Right lobe of liver (tissue), 6 donors: ENCODE data around the gene DAGLA. TPM values are rescaled to one million over a fixed set of nuclear protein-coding genes. Genes with fewer than 3 reads are reported as not detected.
A peak's percentile ranks its signal among the peaks of the same experiment; 100 is the strongest.

Source experiments
- ATAC-seq, 4 donors: fragments of 200-7000 bp; cut with Tn5 transposase; one replicate each; pipeline ENCODE4 v1.9.1; 2020; ENCODE audit warnings: mild to moderate bottlenecking in 4 of 4, moderate library complexity in 4 of 4
- DNase-seq, 3 donors: peaks; one replicate each; pipeline ENCODE4 v3.0.0-alpha.2; 2020
- H3K27ac ChIP-seq, 3 donors: fragments of 200-600 bp; one replicate each; pipeline ENCODE4 v1.8.0; 2022
- H3K27me3 ChIP-seq, 2 donors: fragments of 200-600 bp; one replicate each; pipeline ENCODE4 v1.8.0; 2022
- H3K36me3 ChIP-seq, 4 donors: fragments of 200-600 bp; sonication (generic) in 1 of 4; one replicate each; pipeline versions ENCODE4 v1.5.1 to v1.8.0; 2017 to 2022; ENCODE audit warnings: control low read depth in 1 of 4
- H3K4me1 ChIP-seq, 4 donors: fragments of 200-600 bp; sonication (generic) in 1 of 4; one replicate each; pipeline versions ENCODE4 v1.5.1 to v1.8.0; 2017 to 2022; ENCODE audit warnings: control low read depth in 1 of 4
- H3K4me3 ChIP-seq, 3 donors: fragments of 200-600 bp; one replicate each; pipeline ENCODE4 v1.8.0; 2022
- H3K9me3 ChIP-seq, 4 donors: fragments of 200-600 bp; sonication (generic) in 1 of 4; one replicate each; pipeline versions ENCODE4 v1.5.1 to v1.8.0; 2017 to 2022; ENCODE audit warnings: control low read depth in 1 of 4
- POLR2A ChIP-seq: fragments of 450-650 bp; IDR thresholded peaks from one replicate; pipeline ENCODE4 v1.6.1; 2017; ENCODE audit warnings: antibody characterized with exemption, mild to moderate bottlenecking
- WGBS: methylation state at CpG from one replicate; pipeline ENCODE4 v1.1.6; 2018; ENCODE audit warnings: low coverage, low lambda C conversion rate; ENCODE audit not compliant: insufficient coverage; ENCODE audit errors: missing lambda C conversion rate; 5-methylcytosine and 5-hydroxymethylcytosine counted together
- intact Hi-C, 2 donors: fragments of 100-400 bp; cut with DNase I; formaldehyde crosslinking; loops; one replicate each; pipeline versions ENCODE4 v1.11.2 to v1.14.1; 2022
- total RNA-seq, 6 experiments: library from RNA; depleted of rRNA in 2 of 6; stranded (reverse); fragments of >200 nt in 2 of 6; fragmentation: NEBNext Ultra II Directional in 3 of 6; extraction: Animal tissue kit (Norgen Biotek cat#: 25700) in 3 of 6; gene quantifications; one replicate each; pipeline versions ENCODE4 v1.1.0 to v1.2.4, GENCODE V29; 2016 to 2023
- TF ChIP-seq, protein P1 (sequence below), 4 donors: fragments of 200-600 bp in 3 of 4; fragments of 450-650 bp in 1 of 4; IDR thresholded peaks; one replicate each; pipeline versions ENCODE4 v1.5.1 to v1.8.0; 2016 to 2022; ENCODE audit warnings: antibody characterized with exemption in 4 of 4, mild to moderate bottlenecking in 2 of 4
- donor health status: DM: no; HTN: yes; CAD: no.
- donor health status: DM: no; HTN: no; CAD: no.
- donor health status: DM: no; HTN: no; CAD: no.
- donor health status: DM: no; HTN: yes; CAD: no.
- donor health status: DM: no; HTN: yes; CAD: no.

Gene DAGLA
- total RNA-seq, 6 experiments from 2014 or later = 0.33 to 5.5 (median 0.79) TPM

GRCh38 chr11:61693922-61694601, 13.9 kb downstream of the DAGLA start:
- Histone ChIP-seq H3K4me3 (no peak overlapping the region), H3K27ac (no peak overlapping the region)

GRCh38 chr11:61694602-61694939, 14.4 kb downstream of the DAGLA start:
- intact Hi-C loops = no loop called here
- 85% methylated on average over 7 of the region's 7 CpGs for WGBS
- Histone ChIP-seq H3K27ac (no peak overlapping the region), H3K4me1 (no peaks in the 10 kb centered on the region), H3K4me3 (no peak overlapping the region), H3K9me3 (no peaks in the 10 kb centered on the region), H3K27me3 (no peaks in the 10 kb centered on the region), H3K36me3 (no peaks in the 10 kb centered on the region)
- ATAC-seq = no peak
- TF ChIP-seq, protein P1, sequence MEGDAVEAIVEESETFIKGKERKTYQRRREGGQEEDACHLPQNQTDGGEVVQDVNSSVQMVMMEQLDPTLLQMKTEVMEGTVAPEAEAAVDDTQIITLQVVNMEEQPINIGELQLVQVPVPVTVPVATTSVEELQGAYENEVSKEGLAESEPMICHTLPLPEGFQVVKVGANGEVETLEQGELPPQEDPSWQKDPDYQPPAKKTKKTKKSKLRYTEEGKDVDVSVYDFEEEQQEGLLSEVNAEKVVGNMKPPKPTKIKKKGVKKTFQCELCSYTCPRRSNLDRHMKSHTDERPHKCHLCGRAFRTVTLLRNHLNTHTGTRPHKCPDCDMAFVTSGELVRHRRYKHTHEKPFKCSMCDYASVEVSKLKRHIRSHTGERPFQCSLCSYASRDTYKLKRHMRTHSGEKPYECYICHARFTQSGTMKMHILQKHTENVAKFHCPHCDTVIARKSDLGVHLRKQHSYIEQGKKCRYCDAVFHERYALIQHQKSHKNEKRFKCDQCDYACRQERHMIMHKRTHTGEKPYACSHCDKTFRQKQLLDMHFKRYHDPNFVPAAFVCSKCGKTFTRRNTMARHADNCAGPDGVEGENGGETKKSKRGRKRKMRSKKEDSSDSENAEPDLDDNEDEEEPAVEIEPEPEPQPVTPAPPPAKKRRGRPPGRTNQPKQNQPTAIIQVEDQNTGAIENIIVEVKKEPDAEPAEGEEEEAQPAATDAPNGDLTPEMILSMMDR (IDR thresholded peaks at IDR 0.05) = no peak
- no peak for TF ChIP-seq POLR2A
- DNase-seq = no peak

More at GRCh38 chr11:61693922-61694601, 13.9 kb downstream of the DAGLA start:
- peak in 1 of 4 donors; percentile 37 for ATAC-seq
- Histone ChIP-seq H3K9me3 (no peaks in the 10 kb centered on the region), H3K27me3 (no peaks in the 10 kb centered on the region), H3K4me1 (no peaks in the 10 kb centered on the region), H3K36me3 (no peaks in the 10 kb centered on the region)
- intact Hi-C loops = no loop called here
- WGBS = 70% methylated on average over 4 of the region's 11 CpGs
- DNase-seq = no peak
- TF ChIP-seq, protein P1 (IDR thresholded peaks at IDR 0.05) = no peak
- no peak for TF ChIP-seq POLR2A

GRCh38 chr11:61694946-61695706, 14.9 kb downstream of the DAGLA start:
- Histone ChIP-seq H3K27me3 (no peaks in the 10 kb centered on the region), H3K9me3 (no peaks in the 10 kb centered on the region), H3K36me3 (no peaks in the 10 kb centered on the region), H3K4me1 (no peaks in the 10 kb centered on the region), H3K27ac (peak overlapping the region in 2 of 3 donors; percentile 10 to 50), H3K4me3 (no peak overlapping the region)
- ATAC-seq (peak in 2 of 4 donors; percentile 8 to 9), DNase-seq (no peak)
- intact Hi-C loops = no loop called here
- WGBS = 71% methylated on average over 5 of the region's 15 CpGs
- TF ChIP-seq POLR2A = no peak
- TF ChIP-seq, protein P1 (IDR thresholded peaks at IDR 0.05) = peak in 1 of 4 donors; percentile 7

GRCh38 chr11:61695917-61696316, 15.7 kb downstream of the DAGLA start:
- H3K27ac ChIP-seq = peak overlapping the region in 2 of 3 donors; percentile 10 to 50
- no peak overlapping the region for H3K4me3 ChIP-seq
- peak; percentile 62 to 76 (median 69) for DNase-seq

More at GRCh38 chr11:61695917-61696316, 15.7 kb downstream of the DAGLA start:
- peak; percentile 68 to 79 (median 78) for ATAC-seq
- TF ChIP-seq POLR2A = no peak
- TF ChIP-seq, protein P1 (IDR thresholded peaks at IDR 0.05) = no peak
- H3K27me3 ChIP-seq = no peaks in the 10 kb centered on the region
- H3K4me1 ChIP-seq = no peaks in the 10 kb centered on the region
- intact Hi-C loops = no loop called here
- H3K36me3 ChIP-seq = no peaks in the 10 kb centered on the region
- WGBS = no CpG with 5 or more reads among the region's 17 CpGs
- no peaks in the 10 kb centered on the region for H3K9me3 ChIP-seq
